GM08714 (cell line): ENCODE data around the gene SLIT2.

Source experiments
- H3K4me3 ChIP-seq: fragments of 200-500 bp; sonication (Bioruptor generic); 2 replicates; pipeline ENCODE4 v1.5.1; 2014; ENCODE audit warnings: mild to moderate bottlenecking, low read length, inconsistent platforms
- ZNF274 ChIP-seq: IDR thresholded peaks from 2 replicates; pipeline ENCODE4 v1.6.1; 2012; ENCODE audit warnings: mild to moderate bottlenecking, low read depth, low read length

The SLIT2 gene

DNA sequence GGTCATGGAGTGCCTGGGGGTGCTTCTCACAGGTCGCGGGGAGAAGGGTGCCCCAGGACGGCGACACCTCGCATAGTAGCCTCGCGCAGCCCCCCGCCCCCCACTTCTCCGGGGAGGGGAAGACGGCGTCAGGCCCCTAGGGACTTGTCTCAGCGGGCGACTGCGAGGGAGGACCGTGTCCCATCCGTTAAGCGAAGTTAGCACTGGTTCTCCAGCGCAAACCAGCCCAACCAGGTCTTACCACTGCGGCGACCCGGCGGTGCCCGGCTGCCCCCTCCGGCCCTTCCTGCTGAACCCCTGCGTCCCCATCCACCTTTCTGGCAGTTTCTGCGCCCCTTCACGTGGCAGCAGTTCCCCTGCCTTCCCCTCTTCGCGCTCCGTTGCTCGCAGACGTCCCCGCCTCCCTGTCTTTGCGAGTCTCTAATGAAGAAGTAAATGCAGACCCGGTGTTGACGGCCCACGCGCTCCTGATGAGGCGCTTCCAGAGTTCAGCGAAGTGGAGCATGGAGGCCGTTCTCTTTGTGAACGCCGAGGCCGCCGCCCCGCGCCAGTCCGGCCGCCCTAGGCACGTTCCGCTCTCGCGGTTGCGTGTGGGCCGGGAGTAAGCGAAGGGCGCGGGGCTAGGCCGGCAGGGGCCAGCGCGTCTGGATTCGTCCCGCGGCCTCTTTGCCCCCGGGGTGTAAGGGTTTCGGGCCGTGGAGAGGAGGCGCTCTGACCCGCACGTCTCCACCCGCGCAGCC lies 3.0 kb downstream of the SLIT2 start:
- H3K4me3 ChIP-seq: no peak overlapping the region; the same call in 1 of the 2 replicates
- TF ChIP-seq ZNF274: no peak

DNA sequence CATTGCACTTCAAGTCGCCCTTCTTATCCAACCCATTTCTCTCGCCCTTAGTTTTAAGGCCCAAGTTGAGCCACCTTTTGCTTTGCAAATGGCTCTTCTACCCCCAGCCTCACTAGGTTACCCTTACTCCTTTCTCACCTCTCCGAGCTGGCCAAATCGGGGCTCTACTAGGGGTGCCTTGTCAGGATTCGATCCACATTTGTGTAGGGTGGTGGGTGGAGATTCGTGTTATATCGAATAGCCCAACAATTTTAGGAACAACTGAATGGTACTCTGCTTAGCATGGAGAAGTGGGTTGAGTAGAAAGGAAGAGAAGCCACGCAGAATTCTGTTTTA lies 3.5 kb downstream of the SLIT2 start:
- peak overlapping the region; percentile 15; the same call in 1 of the 2 replicates for H3K4me3 ChIP-seq
- no peak for TF ChIP-seq ZNF274

DNA sequence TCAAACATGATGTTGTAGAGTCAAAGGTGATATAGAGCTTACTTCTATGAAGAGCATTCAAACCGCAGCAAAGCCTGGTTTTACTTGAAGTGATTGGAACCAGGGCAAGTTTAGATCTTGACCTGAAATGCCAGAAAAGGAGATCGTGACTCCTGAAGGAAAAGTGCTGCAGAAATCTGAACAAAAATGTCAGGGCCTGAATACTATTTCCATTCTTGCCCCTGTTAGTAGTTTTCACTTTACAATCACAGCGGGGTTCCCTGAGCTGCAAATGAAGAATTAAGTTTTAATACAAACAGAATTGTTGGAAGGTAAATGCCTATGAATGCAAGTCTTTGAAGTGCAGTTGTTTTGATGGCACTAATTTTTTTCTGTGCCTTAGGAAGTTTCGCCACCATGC lies 4.1 kb downstream of the SLIT2 start:
- no peak for TF ChIP-seq ZNF274
- H3K4me3 ChIP-seq: no peak overlapping the region; the same call in 1 of the 2 replicates

DNA sequence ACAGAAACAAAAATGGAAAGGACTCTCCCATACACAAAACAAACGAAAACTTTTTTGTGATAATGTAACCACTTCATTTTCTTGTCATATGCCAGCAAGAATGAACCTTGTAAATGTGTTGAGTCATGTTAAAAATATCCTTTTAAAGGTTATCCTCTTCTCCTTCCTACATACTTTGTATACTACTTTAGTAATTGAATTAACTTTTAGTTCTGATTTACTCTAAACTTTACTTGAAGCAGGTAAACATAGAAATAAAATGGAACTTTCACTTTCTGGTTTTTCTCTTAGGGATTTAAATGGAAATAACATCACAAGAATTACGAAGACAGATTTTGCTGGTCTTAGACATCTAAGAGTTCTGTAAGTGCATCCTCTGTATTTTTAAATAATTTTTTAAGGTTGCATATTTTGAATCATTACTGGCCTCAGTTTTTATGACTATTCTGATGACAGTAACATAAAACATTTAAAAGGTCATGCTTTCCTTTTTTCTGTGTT lies 4.7 kb downstream of the SLIT2 start:
- no peak for TF ChIP-seq ZNF274
- no peak overlapping the region; the same call in 1 of the 2 replicates for H3K4me3 ChIP-seq

DNA sequence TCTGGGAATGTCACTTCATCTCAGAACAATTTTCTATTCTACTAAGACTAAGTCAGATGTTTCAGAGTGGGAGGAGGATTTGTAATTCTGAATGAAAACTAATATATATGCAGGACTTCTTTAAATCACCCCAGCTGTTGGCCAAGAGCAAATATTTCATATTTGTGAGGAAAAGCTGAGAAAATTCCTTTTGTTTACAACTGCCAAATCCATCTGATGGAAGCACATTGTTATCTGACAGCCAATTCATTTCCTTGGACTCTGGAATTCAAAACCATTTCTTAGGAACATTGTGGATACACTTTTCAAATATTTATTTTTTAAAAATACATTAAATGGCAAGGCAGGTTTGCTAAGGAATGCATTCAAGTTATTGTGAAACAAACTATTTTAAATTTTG lies 8.0 kb downstream of the SLIT2 start:
- TF ChIP-seq ZNF274: no peak
- H3K4me3 ChIP-seq: no peak overlapping the region

DNA sequence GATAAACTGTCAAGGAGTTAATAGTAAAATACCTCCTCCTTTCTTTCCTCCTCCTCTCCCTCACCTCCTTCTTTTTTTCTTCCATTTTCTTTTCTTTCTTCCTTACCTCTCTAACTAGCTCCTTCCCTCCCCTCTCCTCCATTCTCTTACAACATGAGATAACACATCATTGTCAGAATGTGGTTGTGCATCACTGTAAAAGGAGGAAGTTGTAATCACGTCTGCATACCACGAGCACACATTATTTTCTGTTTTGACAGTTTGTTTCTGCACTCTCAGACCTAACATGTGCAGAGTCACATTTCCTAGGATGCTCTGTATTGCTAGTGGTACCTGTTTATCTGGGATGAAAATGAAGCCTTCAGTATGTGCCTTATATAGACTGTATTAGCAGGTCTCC lies 9.1 kb downstream of the SLIT2 start:
- no peak overlapping the region for H3K4me3 ChIP-seq
- TF ChIP-seq ZNF274: no peak

DNA sequence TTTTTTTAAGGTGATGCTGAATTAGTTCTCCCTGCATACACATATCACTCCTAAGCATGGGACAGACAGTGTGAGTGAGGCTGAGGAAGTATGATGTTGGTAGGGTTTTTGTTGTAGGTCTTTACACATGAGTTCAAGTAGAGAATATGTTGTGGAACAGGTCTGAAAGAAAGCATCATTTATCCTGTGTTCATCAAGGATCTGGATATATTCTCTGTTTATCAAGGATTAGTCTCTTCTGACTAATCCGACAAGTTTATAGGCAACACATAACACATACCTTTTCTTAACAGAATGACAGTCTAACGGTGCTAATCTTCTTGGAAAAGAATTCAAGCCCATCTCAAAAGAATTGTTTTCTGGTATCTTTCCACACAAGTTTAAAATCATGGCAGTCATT lies 10.5 kb downstream of the SLIT2 start:
- TF ChIP-seq ZNF274: no peak

DNA sequence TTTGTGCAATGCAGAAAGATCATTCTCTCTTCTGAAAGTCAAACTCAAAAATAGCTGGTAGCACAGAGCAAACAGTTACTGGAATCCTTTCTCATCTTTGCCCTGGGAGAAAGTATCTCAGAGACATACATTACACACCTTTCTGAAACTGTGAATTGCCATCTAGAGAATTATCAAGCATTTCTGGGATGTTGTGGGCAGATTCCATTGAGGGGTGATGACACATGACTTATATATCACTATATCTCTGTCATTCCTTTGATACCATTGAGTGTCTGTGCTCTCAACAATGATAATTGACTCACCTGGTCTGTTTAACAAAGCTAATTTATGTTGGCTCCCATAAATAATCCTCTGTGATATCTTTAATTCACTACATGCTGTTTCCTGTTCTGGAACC lies 13.0 kb downstream of the SLIT2 start:
- H3K4me3 ChIP-seq: no peak overlapping the region
- no peak for TF ChIP-seq ZNF274

More for the DNA sequence above, 10.5 kb downstream of the SLIT2 start:
- H3K4me3 ChIP-seq: no peak overlapping the region

DNA sequence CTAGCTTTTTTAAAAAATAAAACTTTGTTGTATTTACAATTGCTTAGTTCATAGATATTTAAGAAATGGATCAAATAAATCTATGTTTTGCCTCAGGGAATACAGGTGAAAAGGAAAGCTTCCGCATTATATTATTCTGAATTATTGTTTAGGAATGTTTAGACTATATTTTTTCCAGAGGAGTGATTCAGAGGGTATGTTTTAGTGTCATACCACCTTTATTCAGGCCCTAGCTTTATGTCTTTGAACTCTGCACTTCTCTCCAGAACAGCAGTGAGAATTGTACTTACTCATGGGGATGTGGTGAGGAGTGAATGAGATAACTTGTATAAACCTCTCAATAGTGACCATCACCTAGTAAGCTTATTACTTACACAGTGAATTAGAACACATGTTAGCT lies 14.0 kb downstream of the SLIT2 start:
- TF ChIP-seq ZNF274: no peak
- no peak overlapping the region for H3K4me3 ChIP-seq

DNA sequence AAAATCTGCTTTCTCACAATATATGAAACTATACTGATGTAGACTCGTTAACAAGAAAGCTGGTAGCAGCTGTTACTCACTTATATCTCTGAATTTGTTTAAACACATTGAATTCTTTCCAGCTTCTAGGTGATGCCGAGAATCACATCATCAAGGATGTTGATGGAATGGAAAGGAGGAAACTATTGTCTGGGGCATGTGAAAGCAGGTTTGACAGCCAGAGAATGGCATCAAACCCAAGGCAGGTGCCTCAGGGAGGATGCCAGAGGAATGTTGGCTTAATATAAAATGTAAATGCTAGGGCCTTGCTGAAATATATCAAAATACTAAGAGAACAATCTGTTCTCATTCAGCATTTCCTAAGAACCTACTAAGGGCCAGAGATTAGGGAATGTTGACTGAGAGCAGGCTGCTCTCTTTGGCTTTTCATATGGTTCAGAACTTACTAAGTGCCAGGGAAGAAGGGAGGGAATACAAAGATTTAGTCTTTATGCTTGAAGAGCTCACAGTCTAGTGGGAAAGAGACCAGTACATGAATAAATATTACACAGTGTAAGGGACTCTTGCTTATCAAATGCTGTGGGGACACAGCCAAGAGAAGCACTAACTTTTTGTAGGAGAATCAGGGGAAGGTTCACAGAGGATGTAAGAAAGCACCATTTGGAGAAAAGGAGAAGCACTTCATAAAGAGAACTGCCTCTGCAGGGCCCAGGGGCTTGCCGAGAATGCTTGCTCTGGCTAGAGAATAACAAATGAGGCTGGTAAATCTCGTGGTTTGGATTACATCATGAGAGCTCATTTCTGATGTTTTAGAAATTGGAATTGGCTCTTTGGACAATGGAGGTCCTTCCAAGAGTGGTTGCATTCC lies 14.7 kb downstream of the SLIT2 start:
- no peak overlapping the region for H3K4me3 ChIP-seq
- no peak for TF ChIP-seq ZNF274

DNA sequence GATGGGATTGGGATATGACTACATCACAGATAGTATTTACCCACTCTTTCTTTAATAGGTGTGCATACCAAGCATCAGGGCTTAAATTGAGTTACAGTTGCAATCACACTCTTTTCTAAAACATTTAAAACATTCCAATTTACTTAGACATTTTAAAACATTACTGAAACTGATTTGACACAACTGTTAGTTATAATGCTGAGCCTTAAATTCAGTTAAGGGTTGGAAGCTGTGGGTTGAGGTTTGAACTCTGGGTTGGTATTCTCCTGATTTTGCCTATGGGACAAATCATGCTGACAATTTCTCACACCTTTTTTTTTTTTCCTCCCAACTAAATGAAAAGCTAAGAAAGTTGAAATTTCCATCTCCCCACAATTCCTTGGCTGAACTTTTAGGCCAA lies 16.3 kb downstream of the SLIT2 start:
- no peak for TF ChIP-seq ZNF274
- H3K4me3 ChIP-seq: no peak overlapping the region

DNA sequence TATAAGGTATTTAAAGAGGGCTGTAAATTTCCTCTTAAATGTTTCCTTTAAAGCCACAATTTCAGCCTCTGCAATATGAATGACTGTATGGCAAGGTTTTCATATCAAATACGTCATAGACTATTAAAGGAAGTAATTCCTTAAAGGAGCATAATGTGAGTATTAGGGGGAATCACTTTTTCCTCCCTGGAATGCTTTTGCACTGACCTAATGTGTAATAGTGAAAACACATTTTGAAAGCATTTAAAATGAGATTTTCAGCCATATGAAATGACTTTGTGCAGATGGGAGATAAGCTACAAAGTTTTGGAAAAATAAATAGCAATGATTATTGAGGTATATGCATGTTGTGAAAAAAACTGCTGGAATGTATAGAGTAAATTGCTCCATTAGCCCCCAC lies 17.6 kb downstream of the SLIT2 start:
- no peak for TF ChIP-seq ZNF274
- no peak overlapping the region for H3K4me3 ChIP-seq

DNA sequence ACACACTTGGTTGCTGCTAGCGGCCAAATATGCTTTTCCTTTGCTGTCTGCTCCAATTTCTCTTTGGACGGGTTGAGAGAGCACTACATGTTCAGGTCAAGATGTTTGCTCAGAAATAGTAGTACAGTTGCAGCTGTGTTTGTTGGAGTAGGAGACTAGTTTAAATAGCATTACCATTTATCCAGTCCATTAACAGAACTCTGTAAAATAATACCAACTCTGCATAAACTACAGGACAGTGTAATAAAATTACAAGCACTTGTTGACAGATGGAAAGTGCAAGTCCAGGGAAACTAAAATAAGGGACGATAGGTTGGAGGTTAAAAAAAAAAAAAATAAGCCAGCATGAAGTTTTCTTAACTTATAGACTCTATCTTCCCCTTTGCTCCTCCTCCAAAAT lies 20.2 kb downstream of the SLIT2 start:
- H3K4me3 ChIP-seq: no peak overlapping the region
- TF ChIP-seq ZNF274: no peak

DNA sequence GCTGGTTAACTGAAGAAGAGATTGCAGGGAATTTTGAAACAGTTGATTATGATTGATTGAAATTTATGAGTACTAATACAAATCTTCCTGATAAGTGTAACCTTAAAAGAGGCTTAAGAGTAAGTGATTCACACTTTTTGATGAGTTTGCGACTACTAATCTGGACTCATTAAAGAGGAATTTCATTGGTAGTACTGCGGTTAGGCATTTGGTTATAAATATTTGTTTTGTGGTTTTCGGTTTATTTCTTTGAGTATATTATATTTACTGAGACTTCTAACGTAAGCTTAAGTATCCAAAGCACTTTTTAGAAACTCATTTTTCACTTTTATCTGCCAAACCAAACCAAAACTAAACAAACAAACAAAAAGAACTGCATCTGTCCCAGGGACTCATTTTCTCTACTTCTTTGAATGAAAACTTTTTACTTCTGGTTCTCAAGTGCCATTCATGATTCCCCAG lies 20.7 kb downstream of the SLIT2 start:
- TF ChIP-seq ZNF274: no peak
- H3K4me3 ChIP-seq: no peak overlapping the region

DNA sequence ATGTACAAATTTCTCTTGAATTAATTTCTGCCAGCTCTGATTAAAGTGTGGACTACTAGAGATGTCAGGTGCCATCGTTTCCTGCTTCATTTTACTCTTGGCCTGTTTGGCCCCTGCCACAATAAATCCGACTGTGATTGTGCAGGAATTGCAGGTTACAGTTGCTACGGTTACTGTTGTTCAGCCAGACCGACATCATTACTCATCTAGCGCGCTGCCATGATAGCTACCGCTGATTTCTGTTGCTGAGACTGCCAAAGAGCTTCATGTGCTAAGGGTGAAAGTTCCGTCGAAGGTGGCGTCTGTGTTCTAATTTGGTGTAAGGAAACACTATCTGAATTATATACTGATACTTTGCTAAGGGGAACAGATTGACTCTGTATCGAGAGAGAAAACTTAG lies 22.1 kb downstream of the SLIT2 start:
- TF ChIP-seq ZNF274: no peak

More for the DNA sequence above, 22.1 kb downstream of the SLIT2 start:
- no peak overlapping the region for H3K4me3 ChIP-seq
